HG02623 (cell line): ENCODE data around the gene PLBD1.

ENCODE experiments used
- ATAC-seq: cut with Tn5 transposase; IDR thresholded peaks from one replicate; pipeline ENCODE4 v1.9.1; 2021; ENCODE audit warnings: moderate library complexity; ENCODE audit not compliant: unreplicated experiment

The PLBD1 gene

GRCh38 chr12:14514154-14514842 is 53.4 kb downstream of the PLBD1 start:
- no peak for ATAC-seq

GRCh38 chr12:14510574-14510973 is 57.1 kb downstream of the PLBD1 start:
- ATAC-seq = no peak

GRCh38 chr12:14505626-14506596 is 61.8 kb downstream of the PLBD1 start:
- no peak for ATAC-seq

- no peak for ATAC-seq
Measured at GRCh38 chr12:14495326-14495725, 72.4 kb downstream of the PLBD1 start.

- no peak for ATAC-seq
Measured at GRCh38 chr12:14482886-14483285, 84.8 kb downstream of the PLBD1 start.

- ATAC-seq = no peak
Measured at GRCh38 chr12:14482361-14482760, 85.3 kb downstream of the PLBD1 start.

- ATAC-seq = no peak
Measured at GRCh38 chr12:14481201-14481600, 86.5 kb downstream of the PLBD1 start.

GRCh38 chr12:14479004-14479403 is 88.7 kb downstream of the PLBD1 start:
- no peak for ATAC-seq

GRCh38 chr12:14473707-14474287 is 93.9 kb downstream of the PLBD1 start:
- ATAC-seq = no peak

- ATAC-seq = no peak
Measured at GRCh38 chr12:14471497-14471896, 96.2 kb downstream of the PLBD1 start.

GRCh38 chr12:14460212-14460841 is 107.4 kb downstream of the PLBD1 start:
- ATAC-seq = no peak

GRCh38 chr12:14454098-14454907 is 113.4 kb downstream of the PLBD1 start:
- peak; percentile 67 for ATAC-seq
